ENCODE measurements around the gene MYOZ1.

DNA sequence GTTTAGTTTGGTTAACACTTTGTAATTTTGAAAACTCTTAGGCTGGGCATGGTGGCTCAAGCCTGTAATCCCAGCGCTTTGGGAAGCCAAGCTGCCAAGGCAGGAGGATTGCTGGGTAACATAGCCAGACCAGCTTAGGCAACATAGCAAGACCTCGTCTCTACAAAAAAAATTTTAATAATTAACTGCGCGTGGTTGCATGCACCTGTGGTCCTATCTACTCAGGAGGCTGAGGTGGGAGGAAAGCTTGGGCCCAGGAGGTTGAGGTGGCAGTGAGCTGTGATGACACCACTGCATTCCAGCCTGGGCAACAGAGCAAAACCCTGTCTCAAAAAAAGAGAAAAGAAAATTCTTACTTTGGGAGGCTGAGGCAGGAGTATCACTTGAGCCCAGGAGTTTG, 18.2 kb downstream of the MYOZ1 start:
- no peak for TF ChIP-seq POLR2AphosphoS5 (IDR thresholded peaks at IDR 0.05; ENCODE audit: borderline replicate concordance, low read depth, low read length)
- TF ChIP-seq EZH2 (IDR thresholded peaks at IDR 0.05), result no peak
- TF ChIP-seq FOXP2 (optimal IDR thresholded peaks at IDR 0.05; ENCODE audit: control extremely low read depth, extremely low read length, insufficient read depth), result no peak

Data from SK-N-MC (cell line).